HG03521 (cell line): ENCODE data around the gene CHD2.
"Not testable (repeated sequence)": the region's sequence is repeated elsewhere in the genome, so short reads cannot be mapped to it uniquely, and the experiment has no call there.

Experiments
- ATAC-seq: cut with Tn5 transposase; IDR thresholded peaks from one replicate; pipeline ENCODE4 v1.9.1; 2021; ENCODE audit warnings: mild to moderate bottlenecking, moderate library complexity; ENCODE audit not compliant: unreplicated experiment

Gene CHD2

DNA sequence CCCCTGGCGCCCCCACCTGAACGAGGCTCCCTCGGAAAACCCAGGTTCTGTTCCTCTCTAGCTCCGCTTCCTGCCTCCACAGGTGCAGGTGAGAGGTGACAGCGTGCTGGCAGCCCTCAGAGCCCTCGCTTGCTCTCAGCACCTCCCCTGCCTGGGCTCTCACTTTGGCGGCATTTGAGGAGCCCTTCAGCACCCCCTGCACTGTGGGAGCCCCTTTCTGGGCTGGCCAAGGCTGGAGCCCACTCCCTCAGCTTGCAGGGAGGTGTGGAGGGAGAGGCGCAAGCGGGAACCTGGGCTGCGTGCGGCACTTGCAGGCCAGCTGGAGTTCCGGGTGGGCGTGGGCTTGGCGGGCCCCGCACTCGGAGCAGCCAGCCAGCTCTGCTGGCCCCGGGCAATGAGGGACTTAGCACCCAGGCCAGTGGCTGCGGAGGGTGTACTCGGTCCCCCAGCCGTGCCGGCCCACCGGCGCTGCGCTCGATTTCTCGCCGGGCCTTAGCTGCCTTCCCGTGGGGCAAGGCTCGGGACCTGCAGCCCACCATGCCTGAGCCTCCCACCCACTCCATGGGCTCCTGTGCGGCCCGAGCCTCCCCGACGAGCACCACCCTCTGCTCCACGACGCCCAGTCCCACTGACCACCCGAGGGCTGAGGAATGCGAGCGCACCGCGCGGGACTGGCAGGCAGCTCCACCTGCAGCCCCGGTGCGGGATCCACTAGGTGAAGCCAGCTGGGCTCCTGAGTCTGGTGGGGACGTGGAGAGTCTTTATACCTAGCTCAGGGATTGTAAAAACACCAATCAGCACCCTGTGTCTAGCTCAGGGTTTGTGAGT is 131.6 kb downstream of the CHD2 start:
- not testable (repeated sequence) for ATAC-seq

DNA sequence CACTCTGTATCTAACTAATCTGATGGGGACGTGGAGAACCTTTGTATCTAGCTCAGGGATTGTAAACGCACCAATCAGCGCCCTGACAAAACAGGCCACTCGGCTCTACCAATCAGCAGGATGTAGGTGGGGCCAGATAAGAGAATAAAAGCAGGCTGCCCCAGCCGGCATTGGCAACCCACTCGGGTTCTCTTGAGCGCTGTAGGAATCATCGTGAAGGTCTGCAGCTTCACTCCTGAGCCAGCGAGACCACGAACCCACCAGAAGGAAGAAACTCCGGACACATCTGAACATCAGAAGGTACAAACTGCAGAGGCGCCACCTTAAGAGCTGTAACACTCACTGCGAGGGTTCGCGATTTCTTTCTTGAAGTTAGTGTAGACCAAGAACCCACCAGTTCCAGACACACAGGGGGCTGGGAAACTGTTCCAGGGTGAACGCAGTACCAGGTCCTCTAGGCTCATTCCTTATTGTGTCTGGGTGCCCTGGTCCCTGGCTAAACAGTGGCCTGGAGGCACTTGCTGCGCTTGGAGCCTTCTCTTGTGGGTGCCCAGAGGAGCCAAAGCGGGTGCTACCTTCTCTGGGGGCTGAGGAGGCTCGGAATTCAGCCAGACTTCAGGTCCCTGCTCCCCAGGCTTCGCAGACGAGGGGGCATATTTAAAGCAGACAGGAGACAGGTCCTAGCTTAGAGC is 132.5 kb downstream of the CHD2 start:
- not testable (repeated sequence) for ATAC-seq

DNA sequence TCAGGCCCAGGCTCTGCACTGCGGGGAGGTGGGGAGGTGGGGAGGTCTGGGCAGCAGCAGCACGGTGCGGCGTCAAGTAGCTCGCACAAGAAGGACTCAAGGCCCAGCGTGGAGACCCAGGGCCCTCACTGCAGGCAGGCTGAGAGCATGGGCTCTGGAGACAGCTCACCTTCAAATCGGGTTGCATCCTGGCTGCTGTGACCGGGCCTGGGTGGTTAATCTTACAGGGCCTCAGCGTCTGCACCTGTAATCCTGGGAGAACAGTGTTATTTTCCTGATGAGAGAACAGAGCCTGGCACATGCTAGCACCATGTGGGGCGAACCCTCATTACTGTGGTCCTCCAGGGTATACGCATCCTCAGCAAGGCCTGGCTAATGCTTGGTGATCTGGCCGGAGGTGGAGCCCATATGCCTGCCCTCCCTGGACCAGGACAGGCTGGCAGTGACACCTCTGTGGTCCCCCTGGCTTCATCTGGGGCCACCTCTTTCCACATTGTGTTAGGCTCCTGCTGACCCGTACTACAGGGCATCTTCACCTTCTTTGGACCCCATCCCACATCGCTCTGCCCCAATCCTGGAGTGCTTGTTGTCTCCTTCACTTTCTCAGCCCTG is 133.4 kb downstream of the CHD2 start:
- no peak for ATAC-seq

DNA sequence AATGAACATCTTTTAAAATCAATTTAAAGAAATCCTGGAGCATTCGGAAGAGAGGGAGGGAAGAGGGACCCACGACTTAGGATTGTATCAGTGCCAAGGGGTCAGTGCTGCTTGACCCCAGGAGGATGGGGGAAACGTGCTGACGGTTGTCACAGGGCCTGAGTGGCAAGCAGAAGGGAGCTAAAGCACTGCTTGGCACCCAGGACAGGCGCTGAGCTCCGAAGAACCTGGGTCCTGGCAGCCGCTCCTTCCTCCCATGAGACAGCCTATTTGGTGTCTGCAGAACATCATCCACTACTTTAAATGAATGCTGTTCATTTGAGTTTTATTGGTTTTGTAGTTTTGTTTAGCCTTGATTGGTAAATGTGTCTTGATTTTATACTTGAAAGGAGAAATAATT is 134.4 kb downstream of the CHD2 start:
- ATAC-seq, result no peak

DNA sequence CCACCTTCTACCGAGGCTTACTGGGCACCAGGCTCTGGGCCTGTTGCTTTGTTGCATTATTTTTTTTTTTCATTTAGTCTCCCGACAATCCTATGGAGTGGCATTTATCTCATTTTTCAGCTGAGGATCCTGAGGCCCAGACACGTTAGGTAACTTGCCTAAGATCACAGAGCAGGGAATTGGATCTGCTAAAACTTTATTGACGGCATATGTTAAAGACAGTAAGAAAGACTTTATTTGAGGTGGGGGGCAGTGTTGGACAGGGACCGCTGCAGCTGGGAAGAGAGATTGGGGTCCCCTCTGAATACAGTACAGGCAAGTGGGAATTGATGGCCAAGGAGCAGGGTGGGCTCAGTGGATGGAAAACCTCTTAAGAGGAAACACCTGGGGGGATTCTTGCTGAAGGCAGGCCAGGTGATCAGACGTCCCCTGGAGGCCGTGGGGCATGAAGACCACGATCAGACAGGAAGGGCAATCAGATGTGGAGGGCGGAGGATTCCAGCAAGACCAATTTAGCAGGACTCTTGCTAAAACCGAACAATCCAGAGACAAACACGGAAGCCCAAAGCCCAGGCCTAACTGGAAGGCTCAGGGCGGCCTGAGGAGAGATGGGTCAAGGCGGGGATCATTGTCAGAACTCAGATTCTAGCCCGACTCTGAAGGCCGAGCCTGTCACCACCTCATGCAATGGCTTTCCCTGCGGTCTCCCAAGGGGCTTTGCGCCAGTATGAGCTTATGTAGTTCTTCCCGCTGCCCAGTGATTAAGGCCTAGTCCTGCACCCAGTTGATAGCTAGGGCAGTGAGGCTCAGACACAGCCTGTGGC is 135.2 kb downstream of the CHD2 start:
- ATAC-seq, result no peak

DNA sequence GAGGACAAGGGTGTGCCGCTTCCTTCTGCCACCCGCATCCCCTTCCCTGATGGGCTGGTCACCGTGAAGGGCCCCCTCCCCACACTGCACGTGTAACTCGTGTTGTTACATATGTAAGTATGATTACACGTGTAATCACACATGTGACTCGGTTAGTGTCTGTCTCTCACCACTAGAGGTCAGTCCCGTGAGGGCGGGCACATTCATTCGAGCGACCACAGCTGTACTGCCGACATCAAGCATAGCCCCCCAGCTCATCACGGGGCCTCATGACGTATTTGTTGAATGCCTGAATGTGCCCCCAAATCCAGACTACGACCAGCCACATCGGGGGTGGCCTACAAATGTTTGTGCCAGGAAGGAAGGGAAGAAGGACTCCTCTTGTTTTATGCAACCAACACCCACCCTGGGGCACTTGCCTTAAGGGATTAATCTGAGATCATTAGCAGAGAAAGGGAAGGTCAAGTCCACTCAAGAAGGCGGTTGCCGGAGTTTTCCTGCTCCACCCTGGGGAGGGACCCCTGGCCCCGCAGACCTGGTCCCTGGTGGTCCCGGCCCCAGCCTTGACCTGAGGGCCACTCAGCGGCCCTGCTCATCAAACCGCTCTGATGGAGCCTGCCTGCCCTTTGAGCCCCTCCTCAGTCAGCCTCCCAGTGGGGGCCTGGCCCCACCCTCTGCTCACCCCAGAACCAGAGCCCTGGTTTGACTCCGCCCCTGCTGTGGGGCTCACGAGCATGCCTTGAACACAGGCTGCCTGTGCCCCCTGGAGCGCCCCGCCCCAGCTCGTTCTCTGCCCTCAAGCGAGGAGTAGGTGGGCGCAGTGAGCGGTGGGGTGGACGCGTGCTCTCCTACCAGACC is 136.1 kb downstream of the CHD2 start:
- ATAC-seq, result peak; percentile 69

DNA sequence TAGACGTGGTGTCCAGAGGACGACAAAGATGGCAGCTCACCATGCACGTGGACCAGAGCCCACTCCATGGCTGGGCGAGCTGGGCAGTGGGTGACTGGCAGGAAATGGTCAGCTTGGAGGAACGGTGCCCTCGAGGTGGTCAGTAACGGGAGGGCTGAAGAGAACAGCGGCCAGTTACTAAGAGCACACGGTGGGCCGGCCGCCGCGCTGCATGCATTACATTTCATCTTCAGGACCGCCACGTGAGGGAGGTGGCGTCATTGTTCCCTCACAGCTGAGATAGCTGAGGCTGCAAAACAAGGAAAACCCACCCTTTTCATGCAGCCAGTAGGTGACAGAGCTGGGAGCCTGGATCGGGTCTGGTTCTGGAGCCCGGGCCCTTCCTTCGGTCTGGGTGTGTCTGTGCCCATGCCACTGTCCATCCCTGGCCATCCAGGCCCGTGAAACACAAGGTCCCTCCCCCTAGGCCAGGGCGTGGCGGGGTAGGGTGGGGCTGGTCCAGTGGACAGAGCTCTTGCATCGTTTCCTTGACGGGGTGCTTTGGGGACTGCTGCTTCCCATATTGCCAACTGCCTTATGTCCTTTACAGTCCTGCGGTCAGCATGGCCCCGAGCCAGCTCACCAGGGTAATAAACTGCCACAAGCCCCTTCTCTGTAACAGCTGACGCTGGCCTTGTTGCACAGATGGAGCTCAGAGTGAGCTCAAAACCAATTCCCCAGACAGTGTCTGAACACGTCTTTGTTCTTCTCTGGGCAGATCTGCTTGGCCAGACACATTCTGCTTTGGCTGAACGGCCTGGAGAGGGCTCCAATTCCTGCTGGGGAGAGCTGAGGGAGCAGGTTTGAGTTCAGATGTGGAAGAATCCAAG is 137.1 kb downstream of the CHD2 start:
- ATAC-seq, result no peak

DNA sequence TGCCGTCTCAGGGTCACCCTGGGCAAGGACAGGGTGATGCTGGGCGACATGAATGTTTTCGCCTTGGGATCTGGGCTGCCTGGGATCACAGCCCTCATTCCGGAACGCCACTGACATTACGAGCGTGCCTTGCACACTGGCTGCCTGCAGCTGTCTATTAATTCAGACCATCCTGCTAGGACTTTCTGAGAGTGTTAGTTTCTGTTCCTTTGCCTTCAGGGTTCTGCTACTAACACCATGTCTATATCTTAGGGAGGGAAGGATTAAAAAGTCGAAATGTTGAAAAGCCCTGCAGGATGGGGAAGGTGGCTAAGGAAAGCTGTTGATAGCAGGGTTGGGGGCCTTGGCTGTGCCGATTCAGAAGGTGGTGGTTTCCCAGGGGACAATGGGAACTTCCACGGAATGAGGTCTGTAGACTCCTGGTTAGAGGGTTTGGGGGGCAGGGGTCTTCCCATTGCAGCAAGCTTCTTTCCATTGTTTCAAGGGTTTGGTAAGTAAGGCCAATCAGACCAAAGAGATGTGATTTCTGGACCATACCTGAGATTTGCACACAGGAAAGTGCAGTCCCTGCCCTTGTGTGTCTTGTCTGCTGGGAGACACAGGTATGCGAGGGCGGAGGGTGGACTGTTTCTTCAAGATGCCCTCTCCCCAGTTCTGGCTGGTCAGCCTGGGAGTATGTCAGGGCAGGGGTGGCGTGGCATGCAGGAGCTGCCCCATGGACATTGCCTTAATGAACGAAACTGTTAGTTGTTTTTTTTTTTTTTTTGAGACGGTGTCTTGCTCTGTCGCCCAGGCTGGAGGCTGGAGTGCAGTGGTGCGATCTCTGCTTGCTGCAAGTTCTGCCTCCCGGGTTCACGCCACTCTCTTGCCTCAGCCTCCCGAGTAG is 137.9 kb downstream of the CHD2 start:
- ATAC-seq, result no peak

DNA sequence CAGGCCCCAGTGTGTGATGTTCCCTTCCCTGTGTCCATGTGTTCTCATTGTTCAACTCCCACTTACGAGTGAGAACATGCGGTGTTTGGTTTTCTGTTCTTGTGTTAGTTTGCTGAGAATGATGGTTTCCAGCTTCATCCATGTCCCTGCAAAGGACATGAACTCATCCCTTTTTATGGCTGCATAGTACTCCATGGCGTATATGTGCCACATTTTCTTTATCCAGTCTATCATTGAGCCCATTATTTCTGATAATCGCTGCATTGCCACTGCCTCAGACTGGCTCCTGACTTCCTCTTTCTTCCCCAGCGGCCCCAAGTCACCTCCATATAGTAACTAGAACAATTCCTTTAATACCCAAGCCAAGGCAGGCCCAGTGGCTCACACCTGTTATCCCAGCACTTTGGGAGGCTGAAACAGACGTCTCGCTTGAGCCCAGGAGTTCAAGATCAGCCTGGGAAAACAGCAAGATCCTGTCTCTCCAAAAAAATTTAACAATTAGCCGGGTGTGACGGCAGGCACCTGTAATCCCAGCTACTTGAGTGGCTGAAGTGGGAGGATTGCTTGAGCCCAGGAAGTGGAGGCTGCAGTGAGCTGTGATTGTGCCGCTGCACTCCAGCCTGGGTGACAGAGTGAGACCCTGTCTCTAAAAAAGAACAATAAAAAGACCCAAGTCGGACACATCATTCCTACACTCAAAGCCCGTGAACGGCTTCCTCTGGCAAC is 139.6 kb downstream of the CHD2 start:
- ATAC-seq, result not testable (repeated sequence)

DNA sequence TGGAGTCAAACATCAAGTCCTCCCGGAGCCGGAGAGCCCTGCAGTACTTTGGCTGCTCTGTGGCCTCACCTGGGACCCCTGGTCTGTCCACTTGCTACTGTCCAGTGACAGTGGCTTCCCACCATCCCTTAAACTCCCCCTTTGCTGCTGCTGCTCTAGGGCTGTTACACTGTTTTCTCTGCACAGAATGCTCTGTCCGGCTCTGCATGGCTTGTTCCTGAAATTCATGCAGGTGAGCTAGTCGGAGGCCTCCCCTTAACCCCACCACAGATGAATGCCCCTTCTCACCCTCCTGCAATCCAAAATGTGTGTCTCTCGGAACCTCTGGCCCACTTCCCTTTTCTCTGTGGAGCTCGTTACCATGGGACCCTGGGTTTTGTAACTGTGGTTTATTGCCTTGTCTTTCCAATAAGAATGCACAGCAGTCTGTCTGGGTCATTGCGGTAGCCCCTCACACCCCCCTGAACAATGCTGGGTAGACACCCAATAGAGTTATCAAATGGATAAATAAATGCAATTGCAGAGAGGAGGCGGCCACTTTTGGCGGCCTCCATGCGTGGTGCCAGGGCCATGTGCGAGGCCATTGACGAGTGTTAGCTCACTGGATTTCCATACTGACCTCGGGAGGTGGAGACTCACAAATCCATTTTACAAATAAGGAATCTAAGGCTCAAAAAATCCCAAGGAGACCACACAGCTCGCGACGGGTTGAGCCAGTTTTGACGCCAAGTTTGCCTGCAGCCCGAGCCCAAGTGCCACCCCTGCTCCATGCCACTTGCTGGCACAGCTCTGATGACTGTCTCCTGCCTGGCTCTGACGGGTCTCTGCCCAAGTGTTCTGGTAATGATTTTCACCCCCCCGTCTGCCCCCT is 140.4 kb downstream of the CHD2 start:
- ATAC-seq, result no peak

DNA sequence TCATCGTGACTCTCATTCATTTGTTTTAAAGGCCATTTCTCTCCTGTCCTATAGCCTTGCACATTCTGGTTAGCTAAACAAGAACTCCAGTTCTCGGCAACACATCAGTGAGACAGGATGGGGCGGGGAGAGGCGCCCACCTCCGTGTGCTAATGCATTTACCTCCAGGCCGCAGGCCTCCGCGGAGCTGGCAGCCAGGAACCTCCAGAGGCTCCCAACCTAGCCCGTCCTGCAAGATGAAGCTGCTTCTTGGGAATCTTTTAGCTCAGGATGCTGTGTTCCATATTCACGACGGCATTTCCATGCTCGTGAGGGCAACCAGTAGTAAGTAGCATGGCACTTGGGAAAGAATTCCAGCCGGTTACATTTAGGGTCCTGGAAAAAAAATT is 141.0 kb downstream of the CHD2 start:
- no peak for ATAC-seq

DNA sequence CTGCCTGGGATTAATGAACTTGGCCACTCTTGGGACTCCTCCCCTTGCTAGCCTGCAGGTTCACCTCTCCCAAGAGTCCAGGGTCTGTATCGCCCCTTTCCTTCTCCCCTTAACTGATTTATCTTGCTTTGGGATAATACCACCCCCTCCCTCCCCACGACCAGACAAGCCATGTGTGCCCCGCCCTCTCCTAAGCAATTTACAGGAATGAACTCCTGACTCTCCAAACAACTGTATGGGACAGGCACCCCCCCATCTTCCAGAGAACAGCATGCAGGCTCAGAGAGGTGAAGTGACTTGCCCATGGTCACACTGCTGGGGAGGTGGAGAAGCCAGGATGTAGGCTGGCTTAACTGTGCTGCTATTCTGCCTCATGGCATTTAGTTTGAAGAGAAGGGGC is 142.1 kb downstream of the CHD2 start:
- no peak for ATAC-seq

DNA sequence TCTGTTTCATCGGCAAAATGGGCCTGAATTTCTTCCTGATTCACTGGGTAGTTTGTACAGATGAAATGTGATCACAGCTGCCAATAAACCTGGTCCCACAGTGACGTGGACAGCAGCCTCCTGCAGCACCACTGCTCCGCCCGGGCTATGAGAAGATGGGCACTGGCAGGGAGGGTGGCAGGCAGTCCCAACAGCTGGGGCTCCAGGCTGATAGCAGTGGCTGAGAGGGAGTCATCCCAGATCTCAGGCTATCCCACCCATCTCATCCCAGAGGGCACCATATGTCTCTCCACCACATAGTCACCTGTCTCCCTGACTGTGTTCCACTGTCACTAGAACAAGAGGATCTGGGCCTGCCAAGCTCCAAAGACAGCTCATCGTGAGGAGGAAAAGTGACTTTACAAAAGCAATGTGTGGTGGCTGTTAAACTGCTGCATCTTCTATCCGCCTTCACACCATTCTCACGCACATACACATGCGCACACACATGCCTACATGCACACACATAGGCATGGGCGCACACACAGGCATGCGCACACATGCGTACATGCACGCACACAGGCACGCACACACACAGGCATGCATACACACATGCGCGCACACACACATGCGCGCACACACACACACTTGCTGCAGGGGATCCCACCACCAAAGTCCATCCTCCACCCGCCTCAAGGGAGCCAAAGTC is 142.7 kb downstream of the CHD2 start:
- ATAC-seq, result no peak

DNA sequence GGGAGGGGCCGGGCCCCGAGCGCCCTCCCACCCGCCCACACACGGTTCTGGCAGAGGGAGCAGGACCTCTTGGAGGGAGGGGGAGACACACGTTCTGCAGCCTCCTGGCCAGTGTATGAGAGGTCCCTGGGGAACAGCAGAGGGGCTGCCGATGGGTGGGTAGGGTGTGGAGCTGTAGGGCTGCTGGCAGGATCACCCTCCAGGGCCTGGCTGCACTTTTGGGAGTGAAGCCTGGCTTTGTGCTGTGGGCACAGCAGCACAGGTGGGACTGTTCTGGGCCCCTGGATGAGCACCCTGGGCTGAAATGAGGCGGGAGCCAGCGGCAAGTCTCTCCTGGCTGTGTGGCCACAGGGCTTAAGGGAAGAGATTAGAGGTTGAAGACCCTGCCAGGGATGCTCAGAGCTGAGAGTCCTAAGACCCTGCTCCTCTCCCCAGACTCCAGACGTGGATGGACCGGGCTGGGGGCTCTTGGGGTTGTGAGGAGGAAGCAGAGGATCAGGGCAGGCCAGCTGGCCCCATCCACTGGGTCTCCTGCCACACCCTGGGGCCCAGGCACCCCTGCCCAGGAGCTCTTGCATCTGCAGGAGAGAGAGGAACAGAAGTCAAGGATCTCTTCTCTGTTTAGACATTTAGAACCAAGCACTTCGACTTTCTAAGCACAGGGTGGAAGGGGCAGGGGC is 143.6 kb downstream of the CHD2 start:
- ATAC-seq, result no peak
